ENCODE results near the gene SKAP1. TPM values are rescaled to one million over a fixed set of nuclear protein-coding genes. Genes with fewer than 3 reads are reported as not detected.

The SKAP1 gene
- total RNA-seq, 4 donors from 2014 or later = 1.1 to 12.1 (median 1.8) TPM; not detected in 1

DNA sequence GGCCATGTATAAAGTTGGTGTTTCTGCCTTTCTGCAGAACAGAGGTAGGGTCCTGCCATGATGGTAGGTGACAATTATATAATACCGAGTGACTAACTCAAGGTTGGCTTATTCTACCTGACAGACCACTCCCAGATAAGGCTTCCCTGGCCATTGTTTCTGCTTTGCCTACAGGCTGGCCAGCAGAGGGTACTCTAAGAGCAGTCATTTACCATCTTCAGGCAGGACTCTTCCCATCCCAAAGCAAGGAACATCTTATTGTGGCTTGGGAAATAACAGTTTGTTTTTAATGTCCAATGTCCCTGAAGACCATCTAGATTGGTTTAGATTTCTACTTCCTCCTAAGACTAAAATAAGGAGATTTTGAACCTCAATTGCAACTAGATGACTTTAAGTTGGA lies 248.4 kb downstream of the SKAP1 start:
- TF ChIP-seq EP300 (IDR thresholded peaks at IDR 0.05) (no peak), POLR2AphosphoS5 (IDR thresholded peaks at IDR 0.05) (no peak), POLR2A (IDR thresholded peaks at IDR 0.05) (no peak)
- TF ChIP-seq, protein P1, sequence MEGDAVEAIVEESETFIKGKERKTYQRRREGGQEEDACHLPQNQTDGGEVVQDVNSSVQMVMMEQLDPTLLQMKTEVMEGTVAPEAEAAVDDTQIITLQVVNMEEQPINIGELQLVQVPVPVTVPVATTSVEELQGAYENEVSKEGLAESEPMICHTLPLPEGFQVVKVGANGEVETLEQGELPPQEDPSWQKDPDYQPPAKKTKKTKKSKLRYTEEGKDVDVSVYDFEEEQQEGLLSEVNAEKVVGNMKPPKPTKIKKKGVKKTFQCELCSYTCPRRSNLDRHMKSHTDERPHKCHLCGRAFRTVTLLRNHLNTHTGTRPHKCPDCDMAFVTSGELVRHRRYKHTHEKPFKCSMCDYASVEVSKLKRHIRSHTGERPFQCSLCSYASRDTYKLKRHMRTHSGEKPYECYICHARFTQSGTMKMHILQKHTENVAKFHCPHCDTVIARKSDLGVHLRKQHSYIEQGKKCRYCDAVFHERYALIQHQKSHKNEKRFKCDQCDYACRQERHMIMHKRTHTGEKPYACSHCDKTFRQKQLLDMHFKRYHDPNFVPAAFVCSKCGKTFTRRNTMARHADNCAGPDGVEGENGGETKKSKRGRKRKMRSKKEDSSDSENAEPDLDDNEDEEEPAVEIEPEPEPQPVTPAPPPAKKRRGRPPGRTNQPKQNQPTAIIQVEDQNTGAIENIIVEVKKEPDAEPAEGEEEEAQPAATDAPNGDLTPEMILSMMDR (IDR thresholded peaks at IDR 0.05) = no peak
- Histone ChIP-seq H3K27me3 (peaks cover 65% of the 10 kb centered on the region), H3K36me3 (no peaks in the 10 kb centered on the region), H3K9me3 (no peaks in the 10 kb centered on the region), H3K4me3 (no peak overlapping the region), H3K4me1 (no peaks in the 10 kb centered on the region), H3K27ac (no peak overlapping the region)
- WGBS, 2 donors (ENCODE audit: low coverage in 1 of 2) = 0% methylated on average over 1 of the region's 1 CpG
- no peak for ATAC-seq

DNA sequence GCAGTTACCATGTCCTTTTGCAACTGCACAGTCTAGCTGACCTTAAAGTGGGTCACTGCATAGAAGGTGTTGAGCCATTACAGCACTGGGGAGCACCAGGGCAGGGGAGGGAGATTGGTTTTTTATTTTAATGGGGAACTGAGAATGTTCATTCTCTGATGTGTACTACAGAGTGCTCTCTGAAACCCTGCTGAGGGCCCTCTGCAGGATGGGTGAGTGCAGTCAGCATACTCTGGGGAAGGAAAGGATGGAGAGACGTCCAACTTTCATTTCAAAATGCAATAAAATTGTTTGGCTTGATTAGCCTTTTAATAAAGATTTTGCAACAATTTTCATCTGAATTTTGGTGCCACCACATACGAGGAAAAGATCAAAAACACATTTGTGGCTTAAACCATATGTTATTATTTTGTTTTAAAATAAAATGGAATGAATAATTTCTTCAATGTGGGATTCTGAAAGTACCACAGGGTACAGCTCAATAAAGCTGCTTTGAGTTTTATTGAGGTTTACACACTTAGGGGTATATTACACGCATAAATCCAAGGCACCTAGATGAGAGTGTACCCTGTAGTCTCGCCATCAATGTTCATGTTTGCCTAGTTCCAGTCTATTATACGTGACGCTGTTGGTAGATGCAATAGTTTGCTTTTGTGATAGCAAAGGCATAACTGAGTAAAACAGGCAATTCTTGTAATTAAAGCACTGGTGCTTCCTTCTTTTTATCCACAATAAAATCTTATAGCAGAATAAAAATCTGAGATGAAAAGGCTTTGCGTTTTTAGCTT lies 249.0 kb downstream of the SKAP1 start:
- 79 to 81% methylated on average over 7 of the region's 7 CpGs for WGBS, 2 donors (ENCODE audit: low coverage in 1 of 2)
- Histone ChIP-seq H3K4me3 (no peak overlapping the region), H3K27me3 (peaks cover 59% of the 10 kb centered on the region), H3K4me1 (no peaks in the 10 kb centered on the region), H3K27ac (no peak overlapping the region), H3K36me3 (no peaks in the 10 kb centered on the region), H3K9me3 (no peaks in the 10 kb centered on the region)
- no peak for ATAC-seq
- TF ChIP-seq, protein P1 (IDR thresholded peaks at IDR 0.05) = no peak
- no peak for TF ChIP-seq EP300 (IDR thresholded peaks at IDR 0.05)
- no peak for TF ChIP-seq POLR2A (IDR thresholded peaks at IDR 0.05)
- TF ChIP-seq POLR2AphosphoS5 (IDR thresholded peaks at IDR 0.05) = no peak

DNA sequence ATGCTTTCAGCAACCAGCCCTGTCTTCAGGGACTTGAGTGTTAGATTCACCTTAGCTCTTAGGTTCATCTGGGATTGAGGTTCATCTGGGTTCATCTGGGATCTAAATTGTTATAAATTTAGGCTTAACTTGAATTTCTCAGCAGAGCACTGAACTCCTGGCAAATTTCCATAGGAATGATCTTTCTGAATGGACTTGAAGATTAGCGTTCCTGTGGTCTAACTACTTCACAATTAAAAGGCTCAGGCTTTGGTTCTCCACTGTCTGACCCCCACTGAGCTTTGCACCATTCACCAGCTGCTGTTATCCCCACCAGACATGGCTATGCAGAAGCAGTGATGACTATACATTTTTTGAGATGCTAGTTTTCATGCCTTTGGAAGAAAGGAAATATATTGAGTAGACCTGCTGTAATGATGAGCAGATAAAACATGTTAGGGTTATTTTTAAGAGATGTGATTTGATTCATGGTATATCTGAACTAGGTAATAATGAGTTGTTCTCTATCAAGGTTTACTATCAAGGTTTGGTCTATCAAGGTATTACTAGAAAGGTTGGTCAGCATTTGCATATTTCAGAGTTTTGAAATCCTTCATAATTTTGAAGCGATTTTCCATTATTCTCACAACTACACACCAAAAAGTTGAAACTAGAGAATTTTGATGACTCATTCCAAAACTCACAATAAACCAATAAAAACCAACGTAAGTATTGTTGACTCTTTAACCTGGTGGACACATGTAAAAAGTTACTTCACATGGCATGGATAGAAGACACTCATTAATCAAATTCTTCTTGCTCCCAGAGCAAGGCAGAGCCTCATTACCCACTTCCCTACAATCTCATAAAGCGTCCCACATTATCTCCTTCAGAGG lies 250.7 kb downstream of the SKAP1 start:
- TF ChIP-seq POLR2A (IDR thresholded peaks at IDR 0.05) = no peak
- no peak for TF ChIP-seq POLR2AphosphoS5 (IDR thresholded peaks at IDR 0.05)
- no peak for TF ChIP-seq EP300 (IDR thresholded peaks at IDR 0.05)
- TF ChIP-seq, protein P1 (IDR thresholded peaks at IDR 0.05) = no peak
- WGBS, 2 donors (ENCODE audit: low coverage in 1 of 2) = 64% methylated on average over 3 to 4 of the region's 4 CpGs
- ATAC-seq = no peak
- Histone ChIP-seq H3K4me1 (no peaks in the 10 kb centered on the region), H3K27me3 (peaks cover 43% of the 10 kb centered on the region), H3K4me3 (no peak overlapping the region), H3K27ac (no peak overlapping the region), H3K9me3 (no peaks in the 10 kb centered on the region), H3K36me3 (no peaks in the 10 kb centered on the region)

DNA sequence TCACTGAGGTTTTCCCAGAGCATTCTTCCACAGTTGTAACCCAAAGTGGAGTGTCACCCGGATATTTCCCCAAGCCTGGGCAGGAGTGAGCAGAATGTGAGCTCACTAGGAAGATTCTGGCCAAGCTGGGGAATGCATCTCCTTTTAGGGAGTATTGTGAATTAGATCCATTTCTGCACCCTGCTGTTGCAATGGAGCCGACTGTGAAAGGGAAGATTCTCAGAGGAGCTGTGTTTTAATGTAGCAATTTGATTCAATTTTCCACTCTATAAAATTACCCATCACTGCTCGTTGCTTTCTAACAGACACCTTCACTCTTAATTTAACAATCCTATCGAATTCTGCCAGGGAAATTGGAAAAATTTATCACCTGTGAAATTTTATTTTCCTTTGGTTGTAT lies 251.7 kb downstream of the SKAP1 start:
- no peak for ATAC-seq
- H3K4me1 ChIP-seq = no peaks in the 10 kb centered on the region
- H3K36me3 ChIP-seq = no peaks in the 10 kb centered on the region
- no peak for TF ChIP-seq POLR2AphosphoS5 (IDR thresholded peaks at IDR 0.05)
- TF ChIP-seq EP300 (IDR thresholded peaks at IDR 0.05) = no peak
- TF ChIP-seq, protein P1 (IDR thresholded peaks at IDR 0.05) = no peak
- no peak for TF ChIP-seq POLR2A (IDR thresholded peaks at IDR 0.05)
- no peak overlapping the region for H3K27ac ChIP-seq
- peaks cover 38% of the 10 kb centered on the region for H3K27me3 ChIP-seq
- WGBS, 2 donors (ENCODE audit: low coverage in 1 of 2) = 67 to 83% methylated on average over 3 to 4 of the region's 4 CpGs
- no peaks in the 10 kb centered on the region for H3K9me3 ChIP-seq
- H3K4me3 ChIP-seq = no peak overlapping the region

Data from gastroesophageal sphincter (tissue), 4 donors.